Tibial nerve (tissue), 4 donors: ENCODE data around the gene ZNF423. TPM values are rescaled to one million over a fixed set of nuclear protein-coding genes. Genes with fewer than 3 reads are reported as not detected.

Experiments
- DNase-seq, 2 donors: peaks; one replicate each; pipeline ENCODE4 v3.0.0-alpha.2; 2019; ENCODE audit warnings: low spot score in 2 of 2
- H3K27ac ChIP-seq, 4 donors: fragments of 200-600 bp; sonication (generic) in 3 of 4; one replicate each; pipeline ENCODE4 v1.5.1; 2017 to 2019; ENCODE audit warnings: mild to moderate bottlenecking in 1 of 4
- H3K27me3 ChIP-seq, 2 donors: fragments of 200-600 bp; sonication (generic) in 1 of 2; one replicate each; pipeline versions ENCODE4 v1.5.1 to v1.6.0; 2017 to 2019
- H3K36me3 ChIP-seq, 3 donors: fragments of 200-600 bp; sonication (generic); one replicate each; pipeline ENCODE4 v1.5.1; 2018 to 2019
- H3K4me1 ChIP-seq, 4 donors: fragments of 200-600 bp; sonication (generic) in 3 of 4; one replicate each; pipeline ENCODE4 v1.5.1; 2017 to 2019
- H3K4me3 ChIP-seq, 4 donors: fragments of 200-600 bp; sonication (generic) in 3 of 4; one replicate each; pipeline ENCODE4 v1.5.1; 2017 to 2019; ENCODE audit warnings: mild to moderate bottlenecking in 1 of 4, moderate library complexity in 1 of 4
- H3K9me3 ChIP-seq, 4 donors: fragments of 200-600 bp; sonication (generic) in 3 of 4; one replicate each; pipeline ENCODE4 v1.5.1; 2017 to 2019
- CTCF ChIP-seq, 5 experiments: fragments of 200-600 bp in 3 of 5; fragments of 450-650 bp in 2 of 5; sonication (generic) in 3 of 5; IDR thresholded peaks; one replicate each; pipeline ENCODE4 v1.5.1; 2016 to 2019; ENCODE audit warnings: antibody characterized with exemption in 5 of 5, mild to moderate bottlenecking in 3 of 5, moderate library complexity in 2 of 5
- EP300 ChIP-seq, 2 donors: sonication (generic); formaldehyde crosslinking; IDR thresholded peaks; one replicate each; pipeline ENCODE4 v1.6.1; 2017; ENCODE audit warnings: antibody characterized with exemption in 2 of 2, mild to moderate bottlenecking in 1 of 2
- POLR2A ChIP-seq, 2 donors: fragments of 450-650 bp; IDR thresholded peaks; one replicate each; pipeline ENCODE4 v1.6.1; 2017; ENCODE audit warnings: antibody characterized with exemption in 2 of 2, mild to moderate bottlenecking in 2 of 2, moderate library complexity in 2 of 2
- WGBS, 2 donors: methylation state at CpG; one replicate each; pipeline ENCODE4 v1.1.5; 2018; 5-methylcytosine and 5-hydroxymethylcytosine counted together
- total RNA-seq, 4 donors: library from RNA; depleted of rRNA; stranded (reverse); fragments of >200 nt; gene quantifications; one replicate each; pipeline ENCODE4 v1.1.0, GENCODE V29; 2016

Gene ZNF423
- total RNA-seq, 4 donors from 2014 or later = 15.9 to 20.5 (median 18.5) TPM

GRCh38 chr16:49709057-49709456, 146.9 kb downstream of the ZNF423 start:
- H3K36me3 ChIP-seq = no peaks in the 10 kb centered on the region
- no peak for DNase-seq
- TF ChIP-seq EP300 (IDR thresholded peaks at IDR 0.05) = no peak
- TF ChIP-seq CTCF (IDR thresholded peaks at IDR 0.05) = no peak
- no peak for TF ChIP-seq POLR2A (IDR thresholded peaks at IDR 0.05)
- WGBS, 2 donors = 55 to 63% methylated on average over 12 of the region's 12 CpGs
- H3K9me3 ChIP-seq = peaks cover 0 to 7% (median 0%) of the 10 kb centered on the region in 4 donors
- H3K4me1 ChIP-seq = no peaks in the 10 kb centered on the region
- no peaks in the 10 kb centered on the region for H3K27me3 ChIP-seq
- H3K4me3 ChIP-seq = no peak overlapping the region
- H3K27ac ChIP-seq = no peak overlapping the region

DNA sequence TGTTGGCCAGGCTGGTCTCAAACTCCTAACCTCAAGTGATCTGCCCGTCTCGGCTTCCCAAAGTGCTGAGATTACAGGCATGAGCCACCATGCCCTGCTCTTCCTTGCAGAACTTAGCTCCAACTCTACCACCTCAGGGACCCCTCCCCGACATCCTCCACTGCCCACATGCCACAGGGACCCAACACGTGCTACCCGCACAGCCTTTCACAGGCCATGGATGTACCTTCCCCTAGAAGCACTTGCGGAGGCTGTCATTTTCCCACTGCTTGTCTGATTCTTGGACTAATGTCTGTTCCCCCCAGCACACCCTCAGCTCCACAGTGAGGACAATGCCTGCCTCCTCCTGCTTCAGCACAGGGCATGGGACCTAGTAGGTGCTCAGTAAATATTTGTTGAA, 147.4 kb downstream of the ZNF423 start:
- no peaks in the 10 kb centered on the region for H3K36me3 ChIP-seq
- no peaks in the 10 kb centered on the region for H3K27me3 ChIP-seq
- H3K4me1 ChIP-seq = peaks cover 0 to 1% (median 0%) of the 10 kb centered on the region in 4 donors
- no peak overlapping the region for H3K4me3 ChIP-seq
- no peak for DNase-seq
- 93% methylated on average over 6 of the region's 6 CpGs for WGBS, 2 donors
- no peak overlapping the region for H3K27ac ChIP-seq
- no peak for TF ChIP-seq CTCF (IDR thresholded peaks at IDR 0.05)
- TF ChIP-seq POLR2A (IDR thresholded peaks at IDR 0.05) = no peak
- no peak for TF ChIP-seq EP300 (IDR thresholded peaks at IDR 0.05)
- H3K9me3 ChIP-seq = peaks cover 0 to 7% (median 0%) of the 10 kb centered on the region in 4 donors

GRCh38 chr16:49706620-49707355, 149.1 kb downstream of the ZNF423 start:
- H3K27ac ChIP-seq = no peak overlapping the region
- WGBS, 2 donors = 92 to 93% methylated on average over 11 of the region's 11 CpGs
- H3K4me1 ChIP-seq = peaks cover 0 to 18% (median 1%) of the 10 kb centered on the region in 4 donors
- H3K9me3 ChIP-seq = peaks cover 0 to 7% (median 0%) of the 10 kb centered on the region in 4 donors
- no peak for TF ChIP-seq POLR2A (IDR thresholded peaks at IDR 0.05)
- TF ChIP-seq CTCF (IDR thresholded peaks at IDR 0.05) = no peak
- no peak for TF ChIP-seq EP300 (IDR thresholded peaks at IDR 0.05)
- no peaks in the 10 kb centered on the region for H3K36me3 ChIP-seq
- no peak overlapping the region for H3K4me3 ChIP-seq
- no peaks in the 10 kb centered on the region for H3K27me3 ChIP-seq
- DNase-seq = no peak

DNA sequence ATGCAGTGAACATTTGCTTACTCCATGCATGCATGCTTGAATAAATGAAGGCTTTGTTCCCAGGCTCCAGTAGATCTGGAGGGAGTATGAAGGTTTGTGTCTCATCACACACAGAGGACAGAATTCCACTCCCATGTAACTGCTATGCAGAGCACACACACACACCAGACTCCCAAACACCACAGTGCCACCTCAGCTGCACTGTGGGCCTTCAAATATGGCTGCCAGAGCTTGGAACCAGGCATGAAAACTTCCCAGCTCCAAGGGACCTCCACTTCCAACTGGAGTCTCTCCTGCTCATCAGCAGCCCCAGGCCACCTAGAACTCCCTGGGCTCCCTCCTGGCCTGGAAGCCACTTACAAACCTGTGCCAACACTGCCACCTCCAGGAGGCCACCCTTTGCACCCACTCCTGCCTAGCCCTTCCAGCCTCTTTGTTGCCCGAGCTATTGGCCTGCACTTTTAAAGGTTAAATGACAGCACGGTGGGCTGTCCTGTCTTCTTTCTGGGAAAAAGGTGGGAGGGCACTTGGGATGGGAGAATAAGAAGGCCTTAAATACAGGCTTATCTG, 151.2 kb downstream of the ZNF423 start:
- peaks cover 0 to 7% (median 0%) of the 10 kb centered on the region in 4 donors for H3K9me3 ChIP-seq
- DNase-seq = no peak
- H3K4me1 ChIP-seq = peaks cover 0 to 39% (median 9%) of the 10 kb centered on the region in 4 donors
- H3K36me3 ChIP-seq = no peaks in the 10 kb centered on the region
- TF ChIP-seq POLR2A (IDR thresholded peaks at IDR 0.05) = no peak
- TF ChIP-seq CTCF (IDR thresholded peaks at IDR 0.05) = no peak
- TF ChIP-seq EP300 (IDR thresholded peaks at IDR 0.05) = no peak
- H3K4me3 ChIP-seq = no peak overlapping the region
- WGBS, 2 donors = 94 to 97% methylated on average over 2 of the region's 2 CpGs
- H3K27ac ChIP-seq = no peak overlapping the region
- H3K27me3 ChIP-seq = no peaks in the 10 kb centered on the region

- H3K4me3 ChIP-seq = no peak overlapping the region
- H3K36me3 ChIP-seq = no peaks in the 10 kb centered on the region
- H3K27me3 ChIP-seq = no peaks in the 10 kb centered on the region
- WGBS, 2 donors = 68 to 72% methylated on average over 3 of the region's 3 CpGs
- H3K27ac ChIP-seq = peak overlapping the region in 2 of 4 donors; percentile 50 to 79
- H3K9me3 ChIP-seq = peaks cover 0 to 7% (median 0%) of the 10 kb centered on the region in 4 donors
- TF ChIP-seq CTCF (IDR thresholded peaks at IDR 0.05) (no peak), EP300 (IDR thresholded peaks at IDR 0.05) (no peak), POLR2A (IDR thresholded peaks at IDR 0.05) (no peak)
- no peak for DNase-seq
- H3K4me1 ChIP-seq = peaks cover 0 to 51% (median 13%) of the 10 kb centered on the region in 4 donors
Observed at GRCh38 chr16:49703483-49703882, 152.4 kb downstream of the ZNF423 start.
